ENCODE results near the gene SLC12A6.

GRCh38 chr15:34365091-34365825 lies 27.7 kb upstream of the SLC12A6 start:
- TF ChIP-seq CTCF (IDR thresholded peaks at IDR 0.05; ENCODE audit: poor library complexity, severe bottlenecking): no peak
- no peak for TF ChIP-seq POLR2AphosphoS5 (IDR thresholded peaks at IDR 0.05)
- TF ChIP-seq REST (IDR thresholded peaks at IDR 0.05; ENCODE audit: borderline replicate concordance): no peak
- TF ChIP-seq TAF1 (IDR thresholded peaks at IDR 0.05; ENCODE audit: low read depth): no peak

Measured in neural cell (in vitro differentiated cells).